Transverse colon (tissue), 4 donors: ENCODE data around the gene MRPL18.

Experiments
- EP300 ChIP-seq: sonication (generic); formaldehyde crosslinking; IDR thresholded peaks from one replicate; pipeline ENCODE4 v1.6.1; 2017; ENCODE audit warnings: antibody characterized with exemption, low read depth
- POLR2A ChIP-seq: fragments of 450-650 bp; IDR thresholded peaks from one replicate; pipeline ENCODE4 v1.6.1; 2016; ENCODE audit warnings: antibody characterized with exemption, mild to moderate bottlenecking, moderate library complexity
- POLR2AphosphoS5 ChIP-seq, 3 donors: sonication (generic); formaldehyde crosslinking; IDR thresholded peaks; one replicate each; pipeline ENCODE4 v1.6.1; 2016; ENCODE audit warnings: antibody characterized with exemption in 3 of 3
- TF ChIP-seq, protein P1 (sequence below), 5 experiments: fragments of 200-600 bp in 3 of 5; fragments of 450-650 bp in 2 of 5; sonication (generic) in 3 of 5; IDR thresholded peaks; 1 replicate in 2 of 5; 2 replicates in 3 of 5; pipeline ENCODE4 v1.5.1; 2016 to 2017; ENCODE audit warnings: antibody characterized with exemption in 5 of 5, inconsistent platforms in 3 of 5, mild to moderate bottlenecking in 2 of 5, moderate library complexity in 1 of 5

- TF ChIP-seq, protein P1, sequence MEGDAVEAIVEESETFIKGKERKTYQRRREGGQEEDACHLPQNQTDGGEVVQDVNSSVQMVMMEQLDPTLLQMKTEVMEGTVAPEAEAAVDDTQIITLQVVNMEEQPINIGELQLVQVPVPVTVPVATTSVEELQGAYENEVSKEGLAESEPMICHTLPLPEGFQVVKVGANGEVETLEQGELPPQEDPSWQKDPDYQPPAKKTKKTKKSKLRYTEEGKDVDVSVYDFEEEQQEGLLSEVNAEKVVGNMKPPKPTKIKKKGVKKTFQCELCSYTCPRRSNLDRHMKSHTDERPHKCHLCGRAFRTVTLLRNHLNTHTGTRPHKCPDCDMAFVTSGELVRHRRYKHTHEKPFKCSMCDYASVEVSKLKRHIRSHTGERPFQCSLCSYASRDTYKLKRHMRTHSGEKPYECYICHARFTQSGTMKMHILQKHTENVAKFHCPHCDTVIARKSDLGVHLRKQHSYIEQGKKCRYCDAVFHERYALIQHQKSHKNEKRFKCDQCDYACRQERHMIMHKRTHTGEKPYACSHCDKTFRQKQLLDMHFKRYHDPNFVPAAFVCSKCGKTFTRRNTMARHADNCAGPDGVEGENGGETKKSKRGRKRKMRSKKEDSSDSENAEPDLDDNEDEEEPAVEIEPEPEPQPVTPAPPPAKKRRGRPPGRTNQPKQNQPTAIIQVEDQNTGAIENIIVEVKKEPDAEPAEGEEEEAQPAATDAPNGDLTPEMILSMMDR (IDR thresholded peaks at IDR 0.05), result no peak
- no peak for TF ChIP-seq POLR2A
- no peak for TF ChIP-seq EP300
- TF ChIP-seq POLR2AphosphoS5 (IDR thresholded peaks at IDR 0.05), result no peak
These were observed 33.7 kb downstream of the MRPL18 start for GRCh38 chr6:159823953-159824352.
